ENCODE measurements around the gene LIMS3. TPM values are rescaled to one million over a fixed set of nuclear protein-coding genes. Genes with fewer than 3 reads are reported as not detected.
"Not testable (repeated sequence)": the region's sequence is repeated elsewhere in the genome, so short reads cannot be mapped to it uniquely, and the experiment has no call there.

The LIMS3 gene
- total and polyA plus RNA-seq, 2 donors (not counting 1 experiment from before 2014, with no cell fraction given) = 0.08 to 6.3 TPM

- H3K9me3 ChIP-seq (ENCODE audit: control insufficient read depth, insufficient read depth, low read depth, low read length); H3K9ac ChIP-seq (ENCODE audit: insufficient read depth, low read length); H3K27ac ChIP-seq (ENCODE audit: insufficient read depth, low read length); H3K36me3 ChIP-seq (ENCODE audit: control insufficient read depth, insufficient read depth, low read length); H3K27me3 ChIP-seq (ENCODE audit: control insufficient read depth, insufficient read depth, low read length); DNase-seq (ENCODE audit: low read depth in 2 of 2); H3K4me3 ChIP-seq (replicated peaks in 1 of 4; ENCODE audit: control extremely low read depth in 1 of 4, insufficient read depth in 1 of 4, low read depth in 3 of 4, low read length in 4 of 4); H4K20me1 ChIP-seq (ENCODE audit: control insufficient read depth, extremely low read depth, insufficient read depth, low read length); H3K4me2 ChIP-seq (ENCODE audit: extremely low read depth, insufficient read depth, low read length); H3K4me1 ChIP-seq (ENCODE audit: control insufficient read depth, extremely low read depth, insufficient read depth, low read length); H2AFZ ChIP-seq (ENCODE audit: low read length); H3K79me2 ChIP-seq (ENCODE audit: control insufficient read depth, insufficient read depth, low read length): not testable (repeated sequence)
Observed at GRCh38 chr2:109921543-109922384, 23.3 kb downstream of the LIMS3 start.

GRCh38 chr2:109924481-109924880 is 26.0 kb downstream of the LIMS3 start:
- H3K4me1 ChIP-seq (ENCODE audit: control insufficient read depth, extremely low read depth, insufficient read depth, low read length); H3K4me3 ChIP-seq (replicated peaks in 1 of 4; ENCODE audit: control extremely low read depth in 1 of 4, insufficient read depth in 1 of 4, low read depth in 3 of 4, low read length in 4 of 4); H3K27ac ChIP-seq (ENCODE audit: insufficient read depth, low read length); H3K9me3 ChIP-seq (ENCODE audit: control insufficient read depth, insufficient read depth, low read depth, low read length); H3K36me3 ChIP-seq (ENCODE audit: control insufficient read depth, insufficient read depth, low read length); H3K4me2 ChIP-seq (ENCODE audit: extremely low read depth, insufficient read depth, low read length); H3K79me2 ChIP-seq (ENCODE audit: control insufficient read depth, insufficient read depth, low read length); H3K27me3 ChIP-seq (ENCODE audit: control insufficient read depth, insufficient read depth, low read length); H2AFZ ChIP-seq (ENCODE audit: low read length); DNase-seq (ENCODE audit: low read depth in 2 of 2); H3K9ac ChIP-seq (ENCODE audit: insufficient read depth, low read length); H4K20me1 ChIP-seq (ENCODE audit: control insufficient read depth, extremely low read depth, insufficient read depth, low read length): not testable (repeated sequence)

DNA sequence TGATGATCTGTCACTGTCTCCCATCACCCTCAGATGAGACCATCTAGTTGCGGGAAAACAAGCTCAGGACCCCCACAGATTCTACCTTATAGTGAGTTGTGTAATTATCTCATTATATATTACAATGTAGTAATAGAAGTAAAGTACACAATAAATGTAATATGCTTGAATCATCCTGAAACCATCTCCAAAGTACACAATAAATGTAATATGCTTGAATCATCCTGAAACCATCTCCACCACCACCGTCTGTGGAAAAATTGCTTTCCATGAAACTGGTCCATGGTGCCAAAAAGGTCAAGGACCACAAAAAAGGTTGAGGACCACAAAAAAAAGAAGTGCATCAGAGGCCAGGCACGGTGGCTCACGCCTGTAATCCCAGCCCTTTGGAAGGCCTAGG is 29.3 kb downstream of the LIMS3 start:
- not testable (repeated sequence) for H3K27ac ChIP-seq (ENCODE audit: insufficient read depth, low read length); H3K9me3 ChIP-seq (ENCODE audit: control insufficient read depth, insufficient read depth, low read depth, low read length); H3K27me3 ChIP-seq (ENCODE audit: control insufficient read depth, insufficient read depth, low read length); H3K79me2 ChIP-seq (ENCODE audit: control insufficient read depth, insufficient read depth, low read length); H2AFZ ChIP-seq (ENCODE audit: low read length); H3K4me3 ChIP-seq (replicated peaks in 1 of 4; ENCODE audit: control extremely low read depth in 1 of 4, insufficient read depth in 1 of 4, low read depth in 3 of 4, low read length in 4 of 4); H3K4me1 ChIP-seq (ENCODE audit: control insufficient read depth, extremely low read depth, insufficient read depth, low read length); DNase-seq (ENCODE audit: low read depth in 2 of 2); H3K9ac ChIP-seq (ENCODE audit: insufficient read depth, low read length); H4K20me1 ChIP-seq (ENCODE audit: control insufficient read depth, extremely low read depth, insufficient read depth, low read length); H3K36me3 ChIP-seq (ENCODE audit: control insufficient read depth, insufficient read depth, low read length); H3K4me2 ChIP-seq (ENCODE audit: extremely low read depth, insufficient read depth, low read length)

GRCh38 chr2:109929222-109929621 is 30.7 kb downstream of the LIMS3 start:
- H2AFZ ChIP-seq (ENCODE audit: low read length); H3K79me2 ChIP-seq (ENCODE audit: control insufficient read depth, insufficient read depth, low read length); H3K4me3 ChIP-seq (replicated peaks in 1 of 4; ENCODE audit: control extremely low read depth in 1 of 4, insufficient read depth in 1 of 4, low read depth in 3 of 4, low read length in 4 of 4); H3K36me3 ChIP-seq (ENCODE audit: control insufficient read depth, insufficient read depth, low read length); DNase-seq (ENCODE audit: low read depth in 2 of 2); H3K27me3 ChIP-seq (ENCODE audit: control insufficient read depth, insufficient read depth, low read length); H3K27ac ChIP-seq (ENCODE audit: insufficient read depth, low read length); H3K4me2 ChIP-seq (ENCODE audit: extremely low read depth, insufficient read depth, low read length); H3K9me3 ChIP-seq (ENCODE audit: control insufficient read depth, insufficient read depth, low read depth, low read length); H3K9ac ChIP-seq (ENCODE audit: insufficient read depth, low read length); H4K20me1 ChIP-seq (ENCODE audit: control insufficient read depth, extremely low read depth, insufficient read depth, low read length); H3K4me1 ChIP-seq (ENCODE audit: control insufficient read depth, extremely low read depth, insufficient read depth, low read length): not testable (repeated sequence)

DNA sequence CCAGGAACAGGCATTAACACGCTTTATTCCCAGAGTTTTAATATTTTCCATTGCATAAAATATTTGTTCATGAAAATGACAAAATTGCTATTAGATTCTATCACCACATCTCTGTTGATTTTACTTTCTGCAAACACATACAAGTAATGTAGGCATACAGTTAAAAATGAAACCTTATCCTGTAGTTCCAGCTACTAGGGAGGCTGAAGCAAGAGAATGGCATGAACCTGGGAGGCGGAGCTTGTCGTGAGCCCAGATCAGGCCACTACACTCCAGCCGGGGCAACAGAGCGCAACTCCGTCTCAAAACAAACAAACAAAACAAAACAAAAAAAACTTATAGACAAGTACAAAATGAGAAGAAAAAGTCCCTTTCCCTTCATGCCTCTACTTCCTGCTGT is 38.0 kb downstream of the LIMS3 start:
- not testable (repeated sequence) for H3K27me3 ChIP-seq (ENCODE audit: control insufficient read depth, insufficient read depth, low read length); H3K9me3 ChIP-seq (ENCODE audit: control insufficient read depth, insufficient read depth, low read depth, low read length); H3K4me3 ChIP-seq (replicated peaks in 1 of 4; ENCODE audit: control extremely low read depth in 1 of 4, insufficient read depth in 1 of 4, low read depth in 3 of 4, low read length in 4 of 4)

GRCh38 chr2:109945362-109945761 is 46.9 kb downstream of the LIMS3 start:
- H3K4me2 ChIP-seq (ENCODE audit: extremely low read depth, insufficient read depth, low read length) = not testable (repeated sequence)

More for the DNA sequence above, 38.0 kb downstream of the LIMS3 start:
- not testable (repeated sequence) for H4K20me1 ChIP-seq (ENCODE audit: control insufficient read depth, extremely low read depth, insufficient read depth, low read length); DNase-seq (ENCODE audit: low read depth in 2 of 2); H3K27ac ChIP-seq (ENCODE audit: insufficient read depth, low read length); H3K4me1 ChIP-seq (ENCODE audit: control insufficient read depth, extremely low read depth, insufficient read depth, low read length); H3K9ac ChIP-seq (ENCODE audit: insufficient read depth, low read length); H3K79me2 ChIP-seq (ENCODE audit: control insufficient read depth, insufficient read depth, low read length); H2AFZ ChIP-seq (ENCODE audit: low read length); H3K4me2 ChIP-seq (ENCODE audit: extremely low read depth, insufficient read depth, low read length); H3K36me3 ChIP-seq (ENCODE audit: control insufficient read depth, insufficient read depth, low read length)

More at GRCh38 chr2:109945362-109945761, 46.9 kb downstream of the LIMS3 start:
- not testable (repeated sequence) for DNase-seq (ENCODE audit: low read depth in 2 of 2); H4K20me1 ChIP-seq (ENCODE audit: control insufficient read depth, extremely low read depth, insufficient read depth, low read length); H3K4me1 ChIP-seq (ENCODE audit: control insufficient read depth, extremely low read depth, insufficient read depth, low read length); H3K27ac ChIP-seq (ENCODE audit: insufficient read depth, low read length); H3K9me3 ChIP-seq (ENCODE audit: control insufficient read depth, insufficient read depth, low read depth, low read length); H3K27me3 ChIP-seq (ENCODE audit: control insufficient read depth, insufficient read depth, low read length); H3K4me3 ChIP-seq (replicated peaks in 1 of 4; ENCODE audit: control extremely low read depth in 1 of 4, insufficient read depth in 1 of 4, low read depth in 3 of 4, low read length in 4 of 4); H3K79me2 ChIP-seq (ENCODE audit: control insufficient read depth, insufficient read depth, low read length); H3K9ac ChIP-seq (ENCODE audit: insufficient read depth, low read length); H3K36me3 ChIP-seq (ENCODE audit: control insufficient read depth, insufficient read depth, low read length); H2AFZ ChIP-seq (ENCODE audit: low read length)
